Myocyte (in vitro differentiated cells): ENCODE data around the gene PTPN4. TPM values are rescaled to one million over a fixed set of nuclear protein-coding genes. Genes with fewer than 3 reads are reported as not detected.
A peak's percentile ranks its signal among the peaks of the same experiment; 100 is the strongest.

Source experiments
- DNase-seq: peaks from one replicate; pipeline ENCODE4 v3.0.0-alpha.2; 2012; ENCODE audit warnings: low read depth
- total RNA-seq: library from RNA; depleted of rRNA; stranded (reverse); fragments of >200 nt; gene quantifications from 2 replicates; pipeline ENCODE4 v1.2.3, GENCODE V29; 2014

PTPN4 gene
- total RNA-seq, 1 donor from 2014 or later = 24.8 TPM

- no peak for DNase-seq
Measured at GRCh38 chr2:119849838-119850565, 90.3 kb downstream of the PTPN4 start.

- DNase-seq = no peak
Measured at GRCh38 chr2:119852214-119852613, 92.5 kb downstream of the PTPN4 start.

GRCh38 chr2:119853777-119854399 is 94.2 kb downstream of the PTPN4 start:
- DNase-seq = no peak

- DNase-seq = no peak
Measured at GRCh38 chr2:119856469-119856901, 96.8 kb downstream of the PTPN4 start.

GRCh38 chr2:119857742-119858141 is 98.0 kb downstream of the PTPN4 start:
- peak; percentile 9 for DNase-seq

- no peak for DNase-seq
Measured at GRCh38 chr2:119859528-119859927, 99.8 kb downstream of the PTPN4 start.

GRCh38 chr2:119860924-119861323 is 101.2 kb downstream of the PTPN4 start:
- no peak for DNase-seq

GRCh38 chr2:119862127-119862889 is 102.6 kb downstream of the PTPN4 start:
- no peak for DNase-seq

GRCh38 chr2:119864318-119864717 is 104.6 kb downstream of the PTPN4 start:
- no peak for DNase-seq

GRCh38 chr2:119871725-119872124 is 112.0 kb downstream of the PTPN4 start:
- DNase-seq = no peak

GRCh38 chr2:119873350-119874315 is 113.9 kb downstream of the PTPN4 start:
- DNase-seq = no peak

GRCh38 chr2:119879502-119879901 is 119.8 kb downstream of the PTPN4 start:
- no peak for DNase-seq

- peak; percentile 28 for DNase-seq
Measured at GRCh38 chr2:119888680-119889079, 129.0 kb downstream of the PTPN4 start.

GRCh38 chr2:119897736-119898395 is 138.1 kb downstream of the PTPN4 start:
- DNase-seq = no peak

GRCh38 chr2:119901013-119901412 is 141.3 kb downstream of the PTPN4 start:
- no peak for DNase-seq

GRCh38 chr2:119910566-119910965 is 150.8 kb downstream of the PTPN4 start:
- no peak for DNase-seq

- DNase-seq = no peak
Measured at GRCh38 chr2:119914266-119914665, 154.5 kb downstream of the PTPN4 start.

GRCh38 chr2:119921825-119922224 is 162.1 kb downstream of the PTPN4 start:
- DNase-seq = no peak

- no peak for DNase-seq
Measured at GRCh38 chr2:119922699-119923098, 163.0 kb downstream of the PTPN4 start.

- no peak for DNase-seq
Measured at GRCh38 chr2:119929537-119929936, 169.8 kb downstream of the PTPN4 start.
